B cell (primary cell): ENCODE measurements around the gene ADAMTS17. TPM values are rescaled to one million over a fixed set of nuclear protein-coding genes. Genes with fewer than 3 reads are reported as not detected.

Experiments used
- ATAC-seq: fragments of 200-7000 bp; cut with Tn5 transposase; one replicate; pipeline ENCODE4 v1.10.0; 2021; ENCODE audit warnings: low read depth, mild to moderate bottlenecking, moderate number of reproducible peaks, moderate library complexity
- CTCF ChIA-PET: fragments of 350-600 bp; sonication (Branson Sonifier 250); formaldehyde crosslinking; loops from one replicate; lab custom pipeline; 2021; ENCODE audit warnings: antibody characterized with exemption, inconsistent platforms; lab: Charles Lee
- POLR2A ChIA-PET: fragments of 350-600 bp; sonication (Branson Sonifier 250); formaldehyde crosslinking; loops from one replicate; lab custom pipeline; 2021; ENCODE audit warnings: antibody characterized with exemption; lab: Charles Lee
- DNase-seq: peaks from one replicate; pipeline ENCODE4 v3.0.0; 2013
- H2AFZ ChIP-seq: 2 replicates; pipeline ENCODE4 v1.6.1; 2012; ENCODE audit warnings: mild to moderate bottlenecking, low read depth, low read length; ENCODE audit not compliant: insufficient read depth, poor library complexity, severe bottlenecking
- H3K27ac ChIP-seq, 2 donors: 1 replicate in 1 of 2; 2 replicates in 1 of 2; pipeline ENCODE4 v1.5.1; 2012 to 2013; ENCODE audit warnings: low read length in 2 of 2, mild to moderate bottlenecking in 2 of 2, moderate library complexity in 1 of 2
- H3K27me3 ChIP-seq, 4 experiments: fragments of 200-600 bp in 1 of 4; sonication (generic) in 1 of 4; replicated peaks in 1 of 4; 1 replicate in 2 of 4; 2 replicates in 2 of 4; pipeline versions ENCODE4 v1.6.1 to v1.7.0; 2013 to 2016; ENCODE audit warnings: low read length in 3 of 4, mild to moderate bottlenecking in 2 of 4, mixed read lengths in 1 of 4, moderate library complexity in 1 of 4; ENCODE audit not compliant: insufficient read depth in 4 of 4, control insufficient read depth in 3 of 4; ENCODE audit errors: control extremely low read depth in 1 of 4
- H3K36me3 ChIP-seq, 2 experiments: replicated peaks in 1 of 2; 1 replicate in 1 of 2; 2 replicates in 1 of 2; pipeline versions ENCODE4 v1.6.1 to v1.7.1; 2013; ENCODE audit warnings: low read length in 1 of 2; ENCODE audit not compliant: insufficient read depth in 2 of 2, control insufficient read depth in 1 of 2; ENCODE audit errors: control extremely low read depth in 1 of 2, extremely low read depth in 1 of 2
- H3K4me1 ChIP-seq, 2 donors: fragments of 200-600 bp in 1 of 2; sonication (generic) in 1 of 2; 1 replicate in 1 of 2; 2 replicates in 1 of 2; pipeline versions ENCODE4 v1.5.1 to v1.6.1; 2013 to 2017; ENCODE audit warnings: low read length in 2 of 2; ENCODE audit not compliant: control insufficient read depth in 2 of 2, insufficient read depth in 2 of 2
- H3K4me2 ChIP-seq: replicated peaks from 2 replicates; pipeline ENCODE3; 2012; ENCODE audit warnings: mild to moderate bottlenecking, low read depth, low read length; ENCODE audit not compliant: poor library complexity, severe bottlenecking
- H3K4me3 ChIP-seq, 5 experiments: fragments of 200-600 bp in 1 of 5; sonication (generic) in 1 of 5; 1 replicate in 3 of 5; 2 replicates in 2 of 5; pipeline versions ENCODE4 v1.5.1 to v1.7.0; 2011 to 2016; ENCODE audit warnings: low read length in 4 of 5, mild to moderate bottlenecking in 4 of 5, low read depth in 2 of 5, control low read depth in 1 of 5, moderate library complexity in 1 of 5; ENCODE audit not compliant: insufficient read depth in 1 of 5; ENCODE audit errors: control extremely low read depth in 1 of 5, extremely low read depth in 1 of 5
- H3K79me2 ChIP-seq: fragments of 200-600 bp; sonication (generic); one replicate; pipeline ENCODE4 v1.6.0; 2016; ENCODE audit warnings: low read length; ENCODE audit not compliant: control insufficient read depth, insufficient read depth
- H3K9ac ChIP-seq: fragments of 200-600 bp; sonication (generic); 2 replicates; pipeline ENCODE4 v1.6.1; 2017; ENCODE audit warnings: mild to moderate bottlenecking, low read length, moderate library complexity
- H3K9me3 ChIP-seq, 3 donors: one replicate each; pipeline versions ENCODE4 v1.6.1 to v1.7.1; 2013; ENCODE audit warnings: low read length in 2 of 3; ENCODE audit not compliant: control insufficient read depth in 2 of 3, insufficient read depth in 1 of 3; ENCODE audit errors: control extremely low read depth in 1 of 3
- H4K20me1 ChIP-seq: 2 replicates; pipeline ENCODE4 v1.6.0; 2012; ENCODE audit warnings: mild to moderate bottlenecking, low read length; ENCODE audit not compliant: insufficient read depth, control insufficient read depth, poor library complexity, severe bottlenecking
- H3K27ac Mint-ChIP-seq: one replicate; pipeline ENCODE4 v1.8.0; 2021; ENCODE audit warnings: mixed read lengths
- H3K27me3 Mint-ChIP-seq: one replicate; pipeline ENCODE4 v1.8.0; 2021; ENCODE audit warnings: mixed read lengths
- H3K4me1 Mint-ChIP-seq: one replicate; pipeline ENCODE4 v1.8.0; 2021; ENCODE audit warnings: mixed read lengths
- H3K4me3 Mint-ChIP-seq: one replicate; pipeline ENCODE4 v1.8.0; 2021; ENCODE audit warnings: mixed read lengths
- H3K9me3 Mint-ChIP-seq: one replicate; pipeline ENCODE4 v1.8.0; 2022; ENCODE audit warnings: mixed read lengths; ENCODE audit not compliant: insufficient read depth
- CTCF ChIP-seq: fragments of 200-600 bp; IDR thresholded peaks from one replicate; pipeline ENCODE4 v1.8.0; 2022; ENCODE audit warnings: antibody characterized with exemption, mild to moderate bottlenecking
- EZH2 ChIP-seq: IDR thresholded peaks from 2 replicates; pipeline ENCODE4 v1.6.1; 2012; ENCODE audit warnings: borderline replicate concordance, low read depth, mild to moderate bottlenecking, moderate library complexity, low read length; ENCODE audit not compliant: insufficient read depth, poor library complexity, severe bottlenecking
- WGBS: methylation state at CpG from one replicate; pipeline ENCODE4 v1.1.5; 2013; ENCODE audit warnings: missing lambda C conversion rate; ENCODE audit not compliant: insufficient coverage; 5-methylcytosine and 5-hydroxymethylcytosine counted together
- intact Hi-C: fragments of 100-400 bp; cut with micrococcal nuclease; formaldehyde crosslinking; loops from one replicate; pipeline ENCODE4 v1.10.0; 2022
- polyA plus RNA-seq: library from polyadenylated mRNA; depleted of rRNA; stranded (reverse); fragments of >200 nt; gene quantifications from 2 replicates; pipeline ENCODE4 v1.2.3, GENCODE V29; 2012
- total RNA-seq, 2 donors: library from RNA; stranded (reverse); fragments of 120-200 nt in 1 of 2; gene quantifications; 1 replicate in 1 of 2; 2 replicates in 1 of 2; pipeline versions ENCODE4 v1.2.3 to v1.2.4, GENCODE V29; 2013 to 2022

The ADAMTS17 gene
- total and polyA plus RNA-seq, 2 donors (not counting 1 experiment from before 2014, with no cell fraction given) = 0.10 TPM; not detected in 1

DNA sequence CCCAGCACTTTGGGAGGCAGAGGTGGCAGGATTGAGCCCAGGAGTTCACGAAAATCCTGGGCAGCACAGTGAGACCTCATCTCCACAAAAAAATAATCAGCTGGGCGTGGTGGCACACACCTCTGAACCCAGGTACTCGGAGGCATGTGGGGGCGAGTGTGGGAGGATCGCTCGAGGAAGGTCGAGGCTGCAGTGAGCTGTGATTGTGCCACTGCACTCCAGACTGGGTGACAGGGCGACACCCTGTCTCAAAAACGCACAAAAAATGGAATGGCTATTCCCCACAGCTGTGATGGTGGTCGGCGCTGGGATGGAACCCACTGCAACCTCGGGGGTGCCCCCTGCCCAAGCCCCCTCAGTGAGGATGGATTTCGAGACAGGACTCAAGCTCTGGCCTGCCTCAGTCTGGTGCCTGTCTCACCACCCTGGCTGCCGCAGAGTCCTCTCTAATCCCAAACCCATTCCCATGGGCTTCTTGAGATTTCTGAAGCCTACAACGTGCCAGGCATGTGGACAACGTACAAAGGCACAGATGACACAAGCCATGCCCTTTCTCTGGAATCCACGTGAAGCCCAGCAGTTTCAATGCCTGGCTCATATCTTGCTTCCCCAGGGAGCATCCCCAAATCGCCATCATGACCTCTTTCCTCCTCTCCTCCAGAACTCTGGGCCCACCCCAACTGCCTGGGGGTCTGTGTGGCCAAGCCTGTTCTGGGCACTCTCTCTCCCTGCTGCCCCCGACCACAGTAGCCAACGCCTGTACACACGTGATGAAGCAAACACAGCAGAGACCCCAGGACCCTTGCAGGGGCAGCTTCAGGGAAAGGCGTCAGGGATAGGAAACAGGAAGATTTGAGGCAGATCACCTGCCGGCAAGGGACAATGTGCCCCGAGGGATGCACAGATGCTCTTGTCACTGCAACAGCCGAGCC is 32.4 kb downstream of the ADAMTS17 start:
- TF ChIP-seq EZH2 = no peak
- TF ChIP-seq CTCF = no peak
- Histone ChIP-seq H3K27ac (no peak overlapping the region), H2AFZ (no peak overlapping the region), H4K20me1 (no peaks in the 10 kb centered on the region), H3K79me2 (no peaks in the 10 kb centered on the region), H3K27me3 (no peaks in the 10 kb centered on the region), H3K9ac (no peak overlapping the region), H3K4me2 (no peak overlapping the region), H3K4me1 (no peaks in the 10 kb centered on the region), H3K36me3 (no peaks in the 10 kb centered on the region), H3K9me3 (peaks cover 0 to 6% (median 0%) of the 10 kb centered on the region in 3 donors), H3K4me3 (no peak overlapping the region)
- Mint-ChIP-seq H3K27me3 (peaks cover 25% of the 10 kb centered on the region), H3K4me3 (no peak overlapping the region), H3K4me1 (no peaks in the 10 kb centered on the region), H3K27ac (no peak overlapping the region), H3K9me3 (no peaks in the 10 kb centered on the region)
- ATAC-seq = no peak
- DNase-seq = no peak
- intact Hi-C loops = no loop called here
- POLR2A ChIA-PET = no interaction called here
- 82% methylated on average over 24 of the region's 25 CpGs for WGBS
- CTCF ChIA-PET = no interaction called here

DNA sequence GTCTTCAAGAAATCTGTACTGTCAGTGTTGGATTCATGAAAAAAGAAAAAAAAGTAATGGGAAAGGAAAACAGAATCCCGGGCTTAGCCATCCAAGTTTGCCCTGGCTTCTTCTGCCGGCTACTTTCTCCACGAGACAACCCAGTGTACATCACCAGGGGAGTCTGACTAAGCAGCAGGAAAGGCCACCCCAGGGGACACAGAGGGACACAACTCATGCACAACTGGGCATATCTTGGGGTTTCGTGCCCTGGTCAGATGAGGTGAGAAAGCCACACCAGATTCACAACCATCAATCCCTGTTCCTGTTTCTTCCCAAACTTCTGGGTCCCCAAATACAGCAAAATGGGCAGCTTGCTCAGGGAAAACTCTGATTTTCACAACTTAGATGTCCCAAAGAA is 33.2 kb downstream of the ADAMTS17 start:
- H3K4me1 Mint-ChIP-seq = no peaks in the 10 kb centered on the region
- peaks cover 0 to 6% (median 0%) of the 10 kb centered on the region in 3 donors for H3K9me3 ChIP-seq
- H3K27ac Mint-ChIP-seq = no peak overlapping the region
- peaks cover 22% of the 10 kb centered on the region for H3K27me3 Mint-ChIP-seq
- no peak overlapping the region for H2AFZ ChIP-seq
- no peaks in the 10 kb centered on the region for H3K27me3 ChIP-seq
- no peak for DNase-seq
- no peaks in the 10 kb centered on the region for H3K36me3 ChIP-seq
- H3K4me3 ChIP-seq = no peak overlapping the region
- no peak overlapping the region for H3K9ac ChIP-seq
- no peaks in the 10 kb centered on the region for H4K20me1 ChIP-seq
- 80% methylated on average over 3 of the region's 4 CpGs for WGBS
- no peaks in the 10 kb centered on the region for H3K4me1 ChIP-seq
- no peaks in the 10 kb centered on the region for H3K79me2 ChIP-seq
- intact Hi-C loops = no loop called here
- no peaks in the 10 kb centered on the region for H3K9me3 Mint-ChIP-seq
- POLR2A ChIA-PET = no interaction called here
- H3K27ac ChIP-seq = no peak overlapping the region
- TF ChIP-seq CTCF (no peak), EZH2 (no peak)
- H3K4me2 ChIP-seq = no peak overlapping the region
- CTCF ChIA-PET = no interaction called here
- H3K4me3 Mint-ChIP-seq = no peak overlapping the region
- no peak for ATAC-seq
